SK-N-MC (cell line): Measurements from ENCODE around the gene ASIC1.

ENCODE experiments used
- DNase-seq: peaks from one replicate; pipeline ENCODE4 v3.0.0-alpha.2; 2011; ENCODE audit warnings: low read depth, low spot score
- H3K27ac ChIP-seq: fragments of 200-600 bp; sonication (generic); 2 replicates; pipeline ENCODE4 v1.5.1; 2016; ENCODE audit warnings: mixed run types
- H3K36me3 ChIP-seq: fragments of 200-600 bp; sonication (generic); 2 replicates; pipeline ENCODE4 v1.6.1; 2017; ENCODE audit warnings: antibody characterized with exemption, low read length, mixed read lengths; ENCODE audit not compliant: insufficient read depth
- H3K4me3 ChIP-seq: fragments of 200-600 bp; sonication (generic); 2 replicates; pipeline ENCODE4 v1.5.1; 2016
- H3K9ac ChIP-seq: fragments of 200-600 bp; sonication (generic); 2 replicates; pipeline ENCODE4 v1.8.0; 2017; ENCODE audit warnings: mixed run types, mixed read lengths; ENCODE audit not compliant: insufficient read length
- H3K9me3 ChIP-seq: fragments of 200-600 bp; sonication (generic); 2 replicates; pipeline ENCODE4 v1.6.1; 2017; ENCODE audit warnings: low read depth, mild to moderate bottlenecking, antibody characterized with exemption, low read length, moderate library complexity, mixed read lengths
- EZH2 ChIP-seq: fragments of 200-600 bp; sonication (generic); IDR thresholded peaks from one replicate; pipeline ENCODE4 v1.6.1; 2017; ENCODE audit warnings: antibody characterized with exemption
- FOXP2 ChIP-seq: optimal IDR thresholded peaks from 2 replicates; pipeline ENCODE3; 2011; ENCODE audit warnings: mild to moderate bottlenecking, moderate library complexity; ENCODE audit not compliant: insufficient read depth; ENCODE audit errors: extremely low read length, control extremely low read depth
- POLR2AphosphoS5 ChIP-seq: IDR thresholded peaks from 2 replicates; pipeline ENCODE4 v1.6.1; 2012; ENCODE audit warnings: mild to moderate bottlenecking, low read depth, low read length, borderline replicate concordance

Gene ASIC1

DNA sequence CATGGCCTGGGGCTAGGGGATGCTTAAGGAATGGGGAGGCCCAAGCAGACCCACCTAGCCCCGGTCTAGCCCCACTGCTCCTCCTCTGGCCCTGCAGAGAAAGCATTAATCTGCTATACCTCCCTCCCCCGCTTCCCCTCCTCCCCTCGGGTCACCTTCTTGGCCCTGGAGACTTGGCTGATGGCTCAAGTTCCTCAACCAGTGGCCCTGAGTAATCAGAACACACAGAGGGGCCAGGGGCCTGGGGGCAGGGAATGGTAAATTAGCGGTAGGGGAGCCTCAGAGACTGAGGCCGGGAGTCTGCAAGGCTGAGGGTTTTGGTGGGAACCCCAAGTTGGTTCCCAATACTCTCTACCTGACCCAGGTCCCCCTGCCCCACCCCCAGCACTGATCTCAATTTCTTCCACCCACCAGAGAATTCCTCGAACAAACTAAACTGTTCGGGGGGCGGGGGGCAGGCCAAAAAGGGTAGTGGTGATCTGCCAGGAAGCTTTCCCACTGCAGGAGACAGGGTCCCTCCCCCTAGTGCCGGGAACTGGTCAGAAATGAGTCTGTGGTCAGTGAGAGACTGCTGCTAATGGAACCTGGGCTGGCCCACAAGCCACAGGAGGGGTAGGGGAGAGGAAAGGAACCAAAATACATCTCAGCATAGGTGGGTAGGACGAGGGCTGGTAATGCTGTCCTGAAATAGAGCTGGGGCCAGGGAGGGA is 15.0 kb downstream of the ASIC1 start:
- Histone ChIP-seq H3K4me3 (no peak overlapping the region), H3K36me3 (no peaks in the 10 kb centered on the region), H3K9me3 (no peaks in the 10 kb centered on the region), H3K27ac (no peak overlapping the region), H3K9ac (no peak overlapping the region)
- TF ChIP-seq FOXP2 (no peak), EZH2 (no peak), POLR2AphosphoS5 (no peak)
- DNase-seq, result no peak

DNA sequence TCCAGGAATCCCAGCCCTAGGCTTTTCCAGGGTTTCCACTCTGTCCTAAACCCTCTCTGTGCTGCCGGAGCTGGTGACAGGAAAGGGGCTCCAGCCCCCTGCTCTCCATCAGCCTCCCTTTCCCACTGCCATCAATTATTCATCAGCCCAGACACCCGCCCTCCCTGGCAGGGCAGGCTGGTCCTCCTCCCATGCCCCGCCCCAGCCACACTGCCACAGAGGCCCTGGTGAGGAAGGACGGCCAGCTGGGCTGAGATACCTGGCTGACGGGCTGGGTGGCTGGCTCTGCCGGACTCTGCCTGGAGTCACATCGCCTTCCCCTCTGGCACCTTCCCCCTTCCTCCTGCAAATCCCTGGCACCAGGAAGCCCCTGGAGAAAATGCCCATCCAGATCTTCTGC is 15.8 kb downstream of the ASIC1 start:
- H3K9ac ChIP-seq, result no peak overlapping the region
- no peaks in the 10 kb centered on the region for H3K9me3 ChIP-seq
- H3K36me3 ChIP-seq, result no peaks in the 10 kb centered on the region
- no peak for DNase-seq
- TF ChIP-seq EZH2, result no peak
- no peak for TF ChIP-seq POLR2AphosphoS5
- no peak for TF ChIP-seq FOXP2
- no peak overlapping the region for H3K4me3 ChIP-seq
- H3K27ac ChIP-seq, result no peak overlapping the region

DNA sequence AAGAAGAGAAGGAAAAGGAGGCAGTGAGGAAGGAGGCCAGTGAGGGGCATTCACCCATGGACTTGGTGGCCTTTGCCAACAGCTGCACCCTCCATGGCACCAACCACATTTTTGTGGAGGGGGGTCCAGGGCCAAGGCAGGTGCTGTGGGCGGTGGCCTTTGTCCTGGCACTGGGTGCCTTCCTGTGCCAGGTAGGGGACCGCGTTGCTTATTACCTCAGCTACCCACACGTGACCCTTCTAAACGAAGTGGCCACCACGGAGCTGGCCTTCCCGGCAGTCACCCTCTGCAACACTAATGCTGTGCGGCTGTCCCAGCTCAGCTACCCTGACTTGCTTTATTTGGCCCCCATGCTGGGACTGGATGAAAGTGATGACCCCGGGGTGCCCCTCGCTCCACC is 16.3 kb downstream of the ASIC1 start:
- H3K9me3 ChIP-seq, result no peaks in the 10 kb centered on the region
- TF ChIP-seq EZH2, result no peak
- TF ChIP-seq POLR2AphosphoS5, result no peak
- no peak for TF ChIP-seq FOXP2
- no peak overlapping the region for H3K9ac ChIP-seq
- H3K27ac ChIP-seq, result no peak overlapping the region
- no peaks in the 10 kb centered on the region for H3K36me3 ChIP-seq
- no peak overlapping the region for H3K4me3 ChIP-seq
- DNase-seq, result no peak

DNA sequence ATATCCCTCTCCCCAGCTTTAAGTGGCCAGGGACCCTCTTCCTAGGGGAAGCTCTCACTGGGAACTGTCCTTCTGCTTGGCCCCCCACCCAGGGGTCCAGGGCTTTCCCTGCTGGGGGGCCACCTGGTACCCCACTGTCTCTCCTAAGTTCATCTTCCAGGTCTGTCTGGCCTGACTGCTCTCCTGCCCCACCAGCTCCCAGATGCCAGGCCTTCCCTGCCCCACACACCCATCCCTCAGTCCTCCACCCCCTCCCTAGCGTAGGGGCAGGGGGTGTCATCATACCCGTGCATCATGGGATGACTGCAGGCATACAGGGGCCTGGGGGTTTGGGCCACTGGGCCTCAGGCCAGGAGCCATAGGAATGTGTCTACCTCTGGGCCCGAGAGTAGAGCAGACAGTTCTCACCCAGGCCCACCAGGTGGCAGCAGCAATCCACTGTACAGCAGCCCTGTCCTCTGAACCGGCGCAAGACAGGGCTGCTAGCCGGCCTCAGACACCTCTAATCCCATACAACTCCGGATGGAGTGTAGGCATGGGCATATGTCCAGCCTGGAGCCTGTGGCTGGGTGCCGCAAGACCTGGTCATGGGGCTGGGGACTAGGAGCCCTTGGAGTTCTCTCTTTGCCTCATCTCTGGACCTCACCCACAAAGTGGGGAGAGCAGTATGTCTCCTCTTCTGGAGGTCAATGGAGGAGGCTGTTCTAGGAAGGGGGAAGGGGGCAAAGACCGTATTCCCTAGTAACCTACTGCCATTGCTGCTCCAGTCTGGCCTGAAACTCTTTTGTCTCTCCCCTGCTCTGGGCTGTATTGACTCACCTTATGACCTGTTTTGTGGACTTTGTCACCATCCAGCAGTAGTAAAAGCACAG is 17.8 kb downstream of the ASIC1 start:
- Histone ChIP-seq H3K36me3 (no peaks in the 10 kb centered on the region), H3K9ac (no peak overlapping the region), H3K4me3 (no peak overlapping the region), H3K27ac (no peak overlapping the region), H3K9me3 (no peaks in the 10 kb centered on the region)
- TF ChIP-seq EZH2, result no peak
- TF ChIP-seq POLR2AphosphoS5, result no peak
- TF ChIP-seq FOXP2, result no peak
- no peak for DNase-seq

DNA sequence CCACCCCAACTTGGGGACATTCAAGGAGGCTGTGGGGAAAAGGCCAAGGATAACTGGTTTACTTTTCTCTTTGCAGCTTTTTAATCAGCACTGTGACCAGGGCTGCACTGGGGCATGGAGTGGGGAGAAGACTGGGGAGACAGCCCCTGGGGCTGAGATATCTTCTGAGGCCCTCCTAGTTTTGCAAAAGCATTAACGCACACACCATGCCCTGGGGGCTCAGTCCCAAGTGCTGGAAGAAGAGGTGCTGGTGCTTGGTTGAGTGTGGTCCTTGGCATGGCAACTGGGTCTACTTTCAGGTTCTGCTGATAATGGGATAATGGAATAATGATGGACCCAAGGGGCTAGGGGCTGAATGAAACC is 18.4 kb downstream of the ASIC1 start:
- TF ChIP-seq POLR2AphosphoS5, result no peak
- no peak for TF ChIP-seq EZH2
- no peak for TF ChIP-seq FOXP2
- no peaks in the 10 kb centered on the region for H3K9me3 ChIP-seq
- no peaks in the 10 kb centered on the region for H3K36me3 ChIP-seq
- no peak overlapping the region for H3K4me3 ChIP-seq
- no peak overlapping the region for H3K9ac ChIP-seq
- no peak overlapping the region for H3K27ac ChIP-seq
- no peak for DNase-seq

DNA sequence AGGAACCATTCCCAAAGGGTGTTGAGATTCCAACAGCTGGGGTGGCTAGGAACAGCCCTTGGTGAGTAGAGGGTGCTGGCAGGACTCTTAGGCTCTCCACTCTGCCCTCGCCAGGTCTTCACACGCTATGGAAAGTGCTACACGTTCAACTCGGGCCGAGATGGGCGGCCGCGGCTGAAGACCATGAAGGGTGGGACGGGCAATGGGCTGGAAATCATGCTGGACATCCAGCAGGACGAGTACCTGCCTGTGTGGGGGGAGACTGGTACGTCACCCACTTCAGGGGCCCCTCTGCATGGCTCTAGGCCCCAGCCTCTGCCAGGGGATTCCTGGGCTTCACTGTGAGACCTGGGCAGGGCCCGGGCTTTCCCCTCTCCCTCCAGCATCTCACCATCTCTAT is 19.7 kb downstream of the ASIC1 start:
- TF ChIP-seq FOXP2 (no peak), POLR2AphosphoS5 (no peak), EZH2 (no peak)
- no peaks in the 10 kb centered on the region for H3K9me3 ChIP-seq
- no peak overlapping the region for H3K9ac ChIP-seq
- H3K27ac ChIP-seq, result no peak overlapping the region
- no peak overlapping the region for H3K4me3 ChIP-seq
- H3K36me3 ChIP-seq, result no peaks in the 10 kb centered on the region
- no peak for DNase-seq

DNA sequence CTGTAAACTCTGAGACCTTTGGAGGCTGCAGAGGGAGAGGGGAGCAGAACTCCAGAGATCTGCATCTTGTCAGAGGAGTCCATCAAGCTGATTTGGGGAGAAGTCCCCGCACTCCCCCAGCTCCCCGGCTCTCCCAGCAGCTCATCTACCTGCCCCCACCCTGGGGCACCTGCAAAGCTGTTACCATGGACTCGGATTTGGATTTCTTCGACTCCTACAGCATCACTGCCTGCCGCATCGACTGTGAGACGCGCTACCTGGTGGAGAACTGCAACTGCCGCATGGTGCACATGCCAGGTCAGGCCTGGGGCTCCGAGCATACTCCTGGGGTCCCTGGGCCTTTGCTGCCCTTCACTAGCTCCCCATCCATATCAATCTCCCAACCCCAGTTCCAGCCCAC is 20.9 kb downstream of the ASIC1 start:
- TF ChIP-seq FOXP2, result no peak
- TF ChIP-seq EZH2, result no peak
- TF ChIP-seq POLR2AphosphoS5, result no peak
- H3K4me3 ChIP-seq, result no peak overlapping the region

DNA sequence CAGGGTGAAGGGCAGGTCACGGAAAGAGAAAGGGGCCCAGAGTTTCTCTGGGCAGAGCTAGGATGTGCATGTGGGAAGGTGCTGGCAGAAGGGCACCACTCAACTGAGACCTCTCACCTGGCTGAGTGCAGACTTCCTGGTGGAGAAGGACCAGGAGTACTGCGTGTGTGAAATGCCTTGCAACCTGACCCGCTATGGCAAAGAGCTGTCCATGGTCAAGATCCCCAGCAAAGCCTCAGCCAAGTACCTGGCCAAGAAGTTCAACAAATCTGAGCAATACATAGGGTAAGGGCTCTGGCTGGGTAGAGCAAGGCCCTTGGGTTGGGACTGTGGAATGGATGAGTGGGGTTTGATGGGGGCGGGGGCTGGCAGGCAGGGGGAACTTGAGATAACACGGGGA is 22.4 kb downstream of the ASIC1 start:
- H3K27ac ChIP-seq, result no peak overlapping the region
- H3K4me3 ChIP-seq, result no peak overlapping the region
- no peaks in the 10 kb centered on the region for H3K9me3 ChIP-seq
- no peak for DNase-seq
- no peak for TF ChIP-seq FOXP2
- TF ChIP-seq POLR2AphosphoS5, result no peak
- no peak for TF ChIP-seq EZH2
- no peak overlapping the region for H3K9ac ChIP-seq
- no peaks in the 10 kb centered on the region for H3K36me3 ChIP-seq

More for the DNA sequence above, 20.9 kb downstream of the ASIC1 start:
- Histone ChIP-seq H3K27ac (no peak overlapping the region), H3K9ac (no peak overlapping the region), H3K36me3 (no peaks in the 10 kb centered on the region), H3K9me3 (no peaks in the 10 kb centered on the region)
- no peak for DNase-seq
